IMR-90 (cell line): Measurements from ENCODE around the gene PPM1H. TPM values are rescaled to one million over a fixed set of nuclear protein-coding genes. Genes with fewer than 3 reads are reported as not detected.

Experiments used
- ATAC-seq: fragments of 200-7000 bp; cut with Tn5 transposase; 2 replicates; pipeline ENCODE4 v1.9.1; 2020; ENCODE audit warnings: low read depth, mild to moderate bottlenecking, moderate library complexity
- BruUV-seq: library from RNA; stranded (reverse); fragments of 400-500 nt; replicated peaks from 2 replicates; lab custom pipeline; 2021; lab: Mats Ljungman, UMichigan
- CTCF ChIA-PET: fragments of 300-600 bp; formaldehyde crosslinking; extraction: SDS; loops from one replicate; lab custom pipeline; 2021; ENCODE audit warnings: antibody characterized with exemption; lab: Yijun Ruan, JAX
- POLR2A ChIA-PET: fragments of 300-600 bp; sonication (Branson Sonifier 250); formaldehyde crosslinking; loops from one replicate; lab custom pipeline; 2022; ENCODE audit warnings: antibody characterized with exemption; ENCODE audit not compliant: unreplicated experiment; lab: Charles Lee
- DNase-seq: peaks from one replicate; pipeline ENCODE4 v3.0.0; 2013
- H2AFZ ChIP-seq: replicated peaks from 2 replicates; pipeline ENCODE3; 2013; ENCODE audit warnings: low read length, mild to moderate bottlenecking; ENCODE audit not compliant: poor library complexity
- H2AK5ac ChIP-seq: 2 replicates; pipeline ENCODE4 v1.6.1; 2013; ENCODE audit warnings: low read depth, low read length, inconsistent platforms
- H2AK9ac ChIP-seq: replicated peaks from 2 replicates; pipeline ENCODE3; 2013; ENCODE audit warnings: mild to moderate bottlenecking, low read depth, low read length, moderate library complexity; ENCODE audit not compliant: poor library complexity
- H2BK120ac ChIP-seq: 2 replicates; pipeline ENCODE4 v1.6.1; 2013; ENCODE audit warnings: low read depth, low read length, inconsistent platforms
- H2BK15ac ChIP-seq: 3 replicates; pipeline ENCODE4 v1.6.1; 2013; ENCODE audit warnings: low read depth, low read length, inconsistent platforms
- H2BK20ac ChIP-seq: 2 replicates; pipeline ENCODE4 v1.6.1; 2013; ENCODE audit warnings: low read depth, mild to moderate bottlenecking, inconsistent platforms, low read length, moderate library complexity
- H2BK5ac ChIP-seq: 2 replicates; pipeline ENCODE4 v1.6.1; 2013; ENCODE audit warnings: mild to moderate bottlenecking, low read depth, low read length, inconsistent platforms; ENCODE audit not compliant: poor library complexity, severe bottlenecking
- H3K14ac ChIP-seq: replicated peaks from 2 replicates; pipeline ENCODE4 v1.6.1; 2013; ENCODE audit warnings: low read depth, low read length, inconsistent platforms
- H3K18ac ChIP-seq: 2 replicates; pipeline ENCODE4 v1.6.1; 2013; ENCODE audit warnings: low read depth, low read length, control low read depth
- H3K23ac ChIP-seq: 2 replicates; pipeline ENCODE4 v1.6.1; 2013; ENCODE audit warnings: low read depth, low read length, inconsistent platforms
- H3K27ac ChIP-seq: 2 replicates; pipeline ENCODE4 v1.5.1; 2013; ENCODE audit warnings: mild to moderate bottlenecking, control low read depth, low read length; ENCODE audit not compliant: insufficient read depth
- H3K27me3 ChIP-seq: 2 replicates; pipeline ENCODE4 v1.6.1; 2013; ENCODE audit warnings: low read length; ENCODE audit not compliant: control insufficient read depth, insufficient read depth
- H3K36me3 ChIP-seq: 2 replicates; pipeline ENCODE4 v1.6.1; 2013; ENCODE audit warnings: low read length, mixed read lengths; ENCODE audit not compliant: control insufficient read depth, insufficient read depth
- H3K4ac ChIP-seq: 2 replicates; pipeline ENCODE4 v1.6.1; 2013; ENCODE audit warnings: low read depth, low read length, inconsistent platforms
- H3K4me1 ChIP-seq: 2 replicates; pipeline ENCODE4 v1.6.1; 2013; ENCODE audit warnings: low read length, mixed read lengths; ENCODE audit not compliant: control insufficient read depth, insufficient read depth
- H3K4me2 ChIP-seq: 2 replicates; pipeline ENCODE4 v1.6.1; 2013; ENCODE audit warnings: low read depth, mild to moderate bottlenecking, control low read depth, low read length, moderate library complexity
- H3K4me3 ChIP-seq: 2 replicates; pipeline ENCODE4 v1.5.1; 2013; ENCODE audit warnings: low read depth, mild to moderate bottlenecking, control low read depth, low read length, moderate library complexity; ENCODE audit not compliant: insufficient read depth
- H3K56ac ChIP-seq: 2 replicates; pipeline ENCODE4 v1.6.1; 2013; ENCODE audit warnings: low read length, inconsistent platforms; ENCODE audit not compliant: insufficient read depth; ENCODE audit errors: extremely low read depth
- H3K79me1 ChIP-seq, 2 experiments: 2 replicates each; pipeline ENCODE4 v1.6.1; 2013; ENCODE audit warnings: low read length in 2 of 2, inconsistent platforms in 1 of 2, low read depth in 1 of 2
- H3K9ac ChIP-seq: 2 replicates; pipeline ENCODE4 v1.6.1; 2013; ENCODE audit warnings: low read depth, low read length, control low read depth
- H3K9me1 ChIP-seq: 2 replicates; pipeline ENCODE4 v1.6.1; 2013; ENCODE audit warnings: low read length, inconsistent platforms; ENCODE audit not compliant: insufficient read depth
- H3K9me3 ChIP-seq: 2 replicates; pipeline ENCODE4 v1.6.1; 2013; ENCODE audit warnings: low read length; ENCODE audit not compliant: control insufficient read depth, insufficient read depth
- H4K20me1 ChIP-seq: 2 replicates; pipeline ENCODE4 v1.6.1; 2013; ENCODE audit warnings: low read length, inconsistent platforms; ENCODE audit not compliant: insufficient read depth
- H4K5ac ChIP-seq: 2 replicates; pipeline ENCODE4 v1.6.1; 2013; ENCODE audit warnings: mild to moderate bottlenecking, low read depth, low read length, control low read depth
- H4K8ac ChIP-seq, 2 experiments: 2 replicates each; pipeline ENCODE4 v1.6.1; 2013; ENCODE audit warnings: low read depth in 2 of 2, low read length in 2 of 2, control low read depth in 1 of 2, inconsistent platforms in 1 of 2
- H4K91ac ChIP-seq: 2 replicates; pipeline ENCODE4 v1.6.1; 2013; ENCODE audit warnings: low read depth, low read length, inconsistent platforms; ENCODE audit not compliant: insufficient read depth
- BHLHE40 ChIP-seq: fragments of 150-350 bp; IDR thresholded peaks from 2 replicates; pipeline ENCODE4 v1.6.1; 2016; ENCODE audit warnings: mild to moderate bottlenecking, low read depth, low read length
- MAFK ChIP-seq: IDR thresholded peaks from 2 replicates; pipeline ENCODE4 v1.6.1; 2012; ENCODE audit warnings: low read depth, low read length, improper control_type of control experiment
- MAZ ChIP-seq: IDR thresholded peaks from 2 replicates; pipeline ENCODE4 v1.6.1; 2012; ENCODE audit warnings: low read depth, mild to moderate bottlenecking, low read length, improper control_type of control experiment, moderate library complexity, borderline replicate concordance
- RFX5 ChIP-seq: IDR thresholded peaks from 2 replicates; pipeline ENCODE4 v1.8.0; 2012; ENCODE audit warnings: low read depth, mild to moderate bottlenecking, low read length, moderate library complexity
- SMC3 ChIP-seq: fragments of 150-350 bp; IDR thresholded peaks from 2 replicates; pipeline ENCODE4 v1.6.1; 2016; ENCODE audit warnings: low read depth, mild to moderate bottlenecking, antibody characterized with exemption, low read length, moderate library complexity
- WGBS, 2 experiments: methylation state at CpG; one replicate each; pipeline versions ENCODE4 v1.1.5 to v1.1.7; 2013; ENCODE audit warnings: missing lambda C conversion rate in 2 of 2; ENCODE audit not compliant: insufficient read length in 1 of 2; ENCODE audit errors: extremely low coverage in 2 of 2; 5-methylcytosine and 5-hydroxymethylcytosine counted together
- dilution Hi-C: fragments of 300-500 bp; cut with HindIII; formaldehyde crosslinking; loops from one replicate; pipeline ENCODE4 v1.14.3; 2018; ENCODE audit warnings: low sequenced_read_pairs; ENCODE audit not compliant: unreplicated experiment
- in situ Hi-C: fragments of 300-500 bp; cut with MboI; formaldehyde crosslinking; loops from 3 replicates; pipeline ENCODE4 v1.14.3; 2019; ENCODE audit warnings: low sequenced_read_pairs, inconsistent platforms, mixed read lengths
- intact Hi-C: fragments of 100-400 bp; cut with micrococcal nuclease; formaldehyde crosslinking; loops from 2 replicates; pipeline ENCODE4 v1.10.0; 2022
- polyA plus RNA-seq, 3 experiments: library from polyadenylated mRNA; depleted of rRNA; stranded (reverse); fragments of >200 nt; gene quantifications; 2 replicates each; pipeline ENCODE4 v1.2.3, GENCODE V29; 2012; ENCODE audit warnings: low replicate concordance in 1 of 3
- total RNA-seq: library from RNA; depleted of rRNA; stranded (reverse); fragments of >200 nt; gene quantifications from 2 replicates; pipeline ENCODE4 v1.2.3, GENCODE V29; 2012
- TF ChIP-seq, protein P1 (sequence below): fragments of 150-350 bp; IDR thresholded peaks from 2 replicates; pipeline ENCODE4 v1.6.1; 2016; ENCODE audit warnings: low read depth, mild to moderate bottlenecking, low read length, moderate library complexity, borderline replicate concordance

PPM1H gene
- total and polyA plus RNA-seq, 2 of the 4 experiments (the other 2 are of a cell fraction), result 0.14 to 0.18 TPM

DNA sequence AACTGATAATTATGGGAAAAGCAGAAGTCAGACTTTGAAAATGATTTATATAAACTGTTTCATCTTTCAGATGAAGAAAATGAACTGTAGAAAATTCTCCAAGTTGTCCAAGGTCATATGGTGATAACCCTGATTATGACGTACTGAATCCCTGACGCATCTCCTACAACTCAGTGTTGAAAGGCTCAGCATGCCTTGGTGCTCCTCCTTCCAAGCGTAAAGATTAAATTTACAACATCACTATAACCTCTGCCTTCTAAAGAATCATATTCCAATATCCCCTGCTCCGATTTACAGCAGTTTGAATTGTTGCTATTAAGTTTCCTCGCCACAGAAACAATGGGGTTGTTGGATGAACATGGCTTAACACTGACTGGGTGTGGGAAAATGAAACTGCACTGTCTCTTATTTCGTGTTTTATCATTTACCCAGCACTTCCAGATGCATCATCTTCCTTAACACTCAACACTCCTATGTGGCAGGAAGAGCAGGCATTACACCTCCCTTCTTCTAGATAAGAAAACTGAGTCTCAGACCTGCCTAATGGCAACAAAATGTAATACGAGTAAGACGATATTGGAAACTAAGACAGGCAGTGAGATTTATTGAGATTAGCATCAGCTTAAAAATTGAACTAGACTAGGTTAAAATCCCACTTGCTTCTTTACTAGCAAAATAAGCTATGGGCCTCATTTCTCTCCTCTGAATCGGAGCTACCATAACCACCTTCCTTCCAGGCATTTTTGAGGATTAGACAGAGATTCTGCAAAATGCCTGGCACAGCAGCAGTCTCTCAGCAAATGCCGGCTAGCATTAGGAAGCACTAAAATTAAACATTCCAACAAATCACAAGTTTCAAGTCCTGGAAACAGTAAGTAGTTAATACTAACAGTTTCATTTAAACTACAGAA lies 74.2 kb downstream of the PPM1H start:
- dilution Hi-C loops (no loop called here), in situ Hi-C loops (no loop called here), intact Hi-C loops (loop anchor here (5.0 kb wide), 1 partner anchor 258 kb away; no protein-coding TSS in a partner anchor)
- Histone ChIP-seq H3K9me3 (no peaks in the 10 kb centered on the region), H3K27me3 (no peaks in the 10 kb centered on the region; the same call in none of the 2 replicates), H2AK9ac (no peak overlapping the region), H3K23ac (peak overlapping the region; percentile 44; the same call in 1 of the 2 replicates), H3K4ac (no peak overlapping the region; the same call in 1 of the 2 replicates), H4K91ac (peak overlapping the region; percentile 19; the same call in 1 of the 2 replicates), H2BK120ac (peak overlapping the region; percentile 58), H3K4me1 (peaks cover 16% of the 10 kb centered on the region), H2BK5ac (peak overlapping the region; percentile 10), H3K4me2 (peak overlapping the region; percentile 75), H3K14ac (0 out of 2 replicates have a peak overlapping the region, but pooled peaks have one; percentile 27), H2BK15ac (peak overlapping the region; percentile 30; the same call in 2 of the 3 replicates), H2AK5ac (no peak overlapping the region; the same call in 1 of the 2 replicates), H4K20me1 (no peaks in the 10 kb centered on the region), H3K27ac (no peak overlapping the region), H3K4me3 (peak overlapping the region; percentile 10; the same call in 1 of the 2 replicates), H3K56ac (no peak overlapping the region), H3K9me1 (peaks cover 3% of the 10 kb centered on the region), H3K79me1 (0 out of 4 replicates have a peak, but pooled peaks cover 0 to 2% of the 10 kb centered on the region in 2 experiments), H4K5ac (peak overlapping the region; percentile 9; the same call in 1 of the 2 replicates), H4K8ac (peak overlapping the region; percentile 13 to 36; a peak in 3 of 4 replicates), H3K36me3 (no peaks in the 10 kb centered on the region), H2BK20ac (peak overlapping the region; percentile 65), H3K18ac (peak overlapping the region; percentile 48; the same call in 1 of the 2 replicates), H2AFZ (peak overlapping the region; percentile 38), H3K9ac (no peak overlapping the region)
- ChIA-PET CTCF (interaction anchor here (0.8 kb wide), 1 partner anchor 12 kb away, joined by 3 read pairs; no protein-coding TSS in a partner anchor), POLR2A (no interaction called here)
- 25% methylated on average over 1 of the region's 10 CpGs; no CpG with 5 or more reads in 1 of the 2 experiments for WGBS, 2 experiments
- no TSS peak for BruUV-seq
- ATAC-seq (peak; percentile 43), DNase-seq (peak; percentile 43)
- TF ChIP-seq MAZ (no peak), MAFK (no peak), BHLHE40 (no peak), RFX5 (no peak), SMC3 (no peak)
- TF ChIP-seq, protein P1, sequence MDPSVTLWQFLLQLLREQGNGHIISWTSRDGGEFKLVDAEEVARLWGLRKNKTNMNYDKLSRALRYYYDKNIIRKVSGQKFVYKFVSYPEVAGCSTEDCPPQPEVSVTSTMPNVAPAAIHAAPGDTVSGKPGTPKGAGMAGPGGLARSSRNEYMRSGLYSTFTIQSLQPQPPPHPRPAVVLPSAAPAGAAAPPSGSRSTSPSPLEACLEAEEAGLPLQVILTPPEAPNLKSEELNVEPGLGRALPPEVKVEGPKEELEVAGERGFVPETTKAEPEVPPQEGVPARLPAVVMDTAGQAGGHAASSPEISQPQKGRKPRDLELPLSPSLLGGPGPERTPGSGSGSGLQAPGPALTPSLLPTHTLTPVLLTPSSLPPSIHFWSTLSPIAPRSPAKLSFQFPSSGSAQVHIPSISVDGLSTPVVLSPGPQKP, result no peak
